ENCODE results near the gene ARHGAP26.

Gene ARHGAP26

DNA sequence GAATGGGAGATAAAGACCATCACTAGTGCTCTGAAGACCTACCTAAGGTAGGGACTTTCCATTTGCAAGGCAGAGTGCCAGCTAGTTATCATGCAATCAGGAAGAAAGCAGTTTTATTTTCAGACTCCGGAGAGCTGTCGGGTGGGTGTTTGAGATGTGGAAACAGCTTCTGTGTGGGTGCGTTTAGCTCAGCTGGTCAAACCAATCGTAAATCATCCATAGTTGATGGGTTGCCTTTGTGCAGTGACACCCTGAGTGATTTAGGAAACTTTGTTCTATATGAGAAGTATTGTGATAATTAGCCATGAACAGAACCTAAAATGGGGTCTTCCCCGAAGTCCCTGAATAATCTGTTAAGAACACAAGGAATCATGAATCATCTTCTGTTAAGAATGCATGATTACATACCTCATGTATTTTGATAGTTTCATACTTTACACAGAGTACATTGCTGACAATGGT, 284.3 kb downstream of the ARHGAP26 start:
- no peak for DNase-seq

DNA sequence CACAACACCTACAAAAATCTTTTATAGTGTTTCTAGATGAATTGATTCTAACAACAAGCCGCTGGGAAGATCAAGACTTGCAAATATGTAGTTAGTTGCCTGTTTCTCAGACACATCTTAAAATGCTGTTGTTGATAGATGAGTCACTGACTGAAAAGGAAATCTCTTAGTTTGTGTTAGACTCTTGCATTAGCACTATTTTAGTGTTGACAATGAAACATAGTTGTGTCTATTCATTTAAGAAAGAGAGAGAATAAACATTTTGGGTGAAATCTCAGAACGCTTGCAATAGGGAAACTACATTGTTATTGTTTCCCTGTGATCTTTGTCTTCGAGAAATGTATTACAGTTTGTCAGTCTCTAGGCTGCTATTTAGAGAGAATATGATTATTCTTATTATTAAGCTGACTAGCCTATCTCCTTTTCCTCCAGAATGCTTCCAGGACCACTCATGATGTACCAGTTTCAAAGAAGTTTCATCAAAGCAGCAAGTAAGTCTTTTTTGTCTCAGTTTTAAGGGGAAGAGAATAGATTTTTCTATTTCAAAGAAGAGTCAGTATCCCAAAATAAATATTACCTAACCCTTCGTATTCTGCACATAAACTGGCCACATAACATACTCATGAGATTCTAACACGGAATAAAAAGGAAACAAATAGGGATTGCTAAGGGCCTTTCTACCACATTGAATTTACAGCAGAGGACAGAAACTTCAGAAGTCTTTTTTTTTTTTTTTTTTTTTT, 285.6 kb downstream of the ARHGAP26 start:
- DNase-seq, result no peak

DNA sequence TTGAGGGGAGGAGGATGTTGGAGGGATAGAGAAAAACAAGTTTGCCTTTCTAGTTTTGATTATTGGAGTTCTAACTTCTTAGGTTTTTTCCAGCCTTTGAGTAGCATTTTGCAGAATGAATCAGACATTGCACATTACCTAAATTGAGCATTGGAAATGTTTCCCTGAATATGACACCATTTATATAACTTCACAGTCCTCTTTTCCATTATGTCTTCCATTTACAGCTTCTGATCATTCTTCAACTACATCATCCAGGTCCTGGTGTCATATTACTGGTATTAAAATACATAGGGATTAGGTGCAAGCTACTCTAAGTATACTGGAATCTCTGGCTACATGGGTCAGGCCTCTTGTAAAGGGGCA, 286.1 kb downstream of the ARHGAP26 start:
- no peak for DNase-seq

DNA sequence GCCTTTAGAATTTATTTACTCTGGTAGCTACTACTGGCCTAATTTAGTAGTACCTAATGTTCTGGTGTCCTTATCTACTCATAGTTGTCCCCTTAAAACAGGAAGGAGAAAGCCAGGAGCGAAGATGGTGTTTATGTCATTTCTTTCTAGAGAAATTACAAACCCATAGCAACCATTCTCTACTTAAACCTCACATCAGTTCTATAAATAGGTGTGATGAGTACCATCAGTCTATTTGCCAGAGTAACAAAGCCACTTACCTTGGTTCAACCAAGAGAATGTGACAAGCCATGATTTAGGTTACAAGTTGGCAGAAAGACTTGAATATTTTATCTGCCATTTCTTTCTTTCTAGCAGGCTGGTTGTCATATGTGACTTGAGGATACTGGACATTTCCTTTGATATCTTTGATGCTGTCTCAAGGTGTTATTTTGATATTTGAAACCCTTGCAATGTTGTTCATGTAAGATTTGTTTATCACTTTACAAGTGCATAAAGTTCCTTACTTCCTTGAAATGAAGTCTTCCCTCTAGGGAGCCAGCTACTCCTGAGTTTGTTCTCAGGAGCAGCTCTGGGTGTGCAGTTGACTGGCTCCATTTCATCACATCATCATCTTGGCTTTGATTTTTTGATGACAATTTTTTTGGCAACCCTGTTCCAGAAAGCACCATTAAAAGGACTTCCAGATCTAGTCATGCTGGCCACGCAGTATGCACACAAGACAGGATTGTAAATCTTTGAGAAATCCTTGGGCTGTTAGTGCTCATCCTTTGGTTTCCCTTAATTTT, 286.8 kb downstream of the ARHGAP26 start:
- no peak for DNase-seq

DNA sequence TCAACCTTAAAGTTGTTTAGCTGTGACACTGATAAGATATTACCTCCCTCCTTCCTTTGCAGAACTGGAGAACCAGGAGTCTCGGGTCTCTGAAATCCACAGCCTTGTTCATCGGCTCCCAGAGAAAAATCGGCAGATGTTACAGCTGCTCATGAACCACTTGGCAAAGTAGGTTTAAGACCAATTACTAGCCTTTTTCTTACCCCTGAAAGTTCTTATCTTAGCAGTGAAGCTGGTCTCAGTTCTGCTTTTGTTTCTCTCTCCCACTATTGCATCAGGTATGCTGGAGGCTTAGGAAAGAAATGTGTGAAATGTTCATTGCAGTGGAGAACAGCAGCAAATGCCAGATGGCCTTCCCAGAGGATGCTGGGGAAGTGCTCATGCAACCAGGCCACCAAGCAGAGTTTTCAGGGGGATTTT, 287.4 kb downstream of the ARHGAP26 start:
- DNase-seq, result no peak

DNA sequence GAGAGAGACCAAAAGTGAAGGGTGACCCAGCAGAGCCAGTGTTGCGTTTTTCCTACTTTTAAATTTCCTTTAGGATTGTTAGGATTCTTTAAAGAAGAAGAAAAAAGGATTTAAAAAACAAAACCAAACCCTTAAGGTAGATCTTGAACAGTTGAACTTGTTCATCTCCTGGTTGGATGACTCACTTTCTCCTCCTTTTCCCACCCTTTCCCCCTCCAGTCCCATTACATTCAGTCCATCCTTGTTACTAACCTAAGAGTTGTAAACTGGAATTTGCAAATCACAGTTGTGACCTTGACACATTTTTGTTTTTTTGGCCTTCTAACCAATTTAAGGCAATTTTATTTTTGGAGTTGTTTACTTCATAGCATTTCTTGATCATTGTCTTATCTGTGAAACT, 289.2 kb downstream of the ARHGAP26 start:
- no peak for DNase-seq

- DNase-seq, result no peak
Observed at GRCh38 chr5:143059976-143060765, 290.0 kb downstream of the ARHGAP26 start.

DNA sequence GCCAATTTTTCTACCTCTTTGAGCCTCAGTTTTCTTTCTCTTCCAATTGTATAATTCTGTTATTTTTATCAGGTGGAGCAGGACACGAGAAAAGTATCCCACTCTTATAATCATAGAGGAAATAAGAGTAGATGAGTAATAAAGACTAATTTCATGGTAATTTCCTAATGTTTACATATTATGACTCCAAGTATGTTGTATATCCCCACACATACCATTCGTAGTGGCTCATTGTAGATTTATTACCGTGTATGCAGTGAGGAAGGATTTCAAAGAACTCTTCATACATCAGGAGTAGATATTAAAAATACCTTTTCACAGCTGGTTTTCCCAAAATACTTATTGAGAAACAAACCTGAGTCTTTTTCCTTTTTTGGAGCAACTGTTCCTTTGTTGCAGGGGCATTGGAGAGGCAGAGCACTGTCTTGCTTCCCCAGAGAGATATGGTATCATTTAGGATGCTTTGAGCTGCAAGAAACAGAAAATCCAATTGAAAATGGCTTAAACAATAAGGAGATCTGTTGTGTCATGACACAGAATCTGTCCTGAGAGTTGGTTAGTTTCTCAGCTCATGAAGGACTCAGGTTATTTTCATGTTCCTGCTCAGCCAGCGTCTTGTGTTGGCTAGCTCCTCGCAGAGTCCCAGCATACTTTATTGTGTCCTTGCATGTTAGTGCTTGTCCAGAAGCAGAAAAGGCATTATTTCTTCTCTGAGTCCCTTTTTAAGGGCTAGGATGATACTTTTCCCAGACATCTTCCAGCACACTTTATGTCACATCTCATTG, 291.2 kb downstream of the ARHGAP26 start:
- DNase-seq, result no peak

GRCh38 chr5:143062379-143062778, 292.2 kb downstream of the ARHGAP26 start:
- no peak for DNase-seq

DNA sequence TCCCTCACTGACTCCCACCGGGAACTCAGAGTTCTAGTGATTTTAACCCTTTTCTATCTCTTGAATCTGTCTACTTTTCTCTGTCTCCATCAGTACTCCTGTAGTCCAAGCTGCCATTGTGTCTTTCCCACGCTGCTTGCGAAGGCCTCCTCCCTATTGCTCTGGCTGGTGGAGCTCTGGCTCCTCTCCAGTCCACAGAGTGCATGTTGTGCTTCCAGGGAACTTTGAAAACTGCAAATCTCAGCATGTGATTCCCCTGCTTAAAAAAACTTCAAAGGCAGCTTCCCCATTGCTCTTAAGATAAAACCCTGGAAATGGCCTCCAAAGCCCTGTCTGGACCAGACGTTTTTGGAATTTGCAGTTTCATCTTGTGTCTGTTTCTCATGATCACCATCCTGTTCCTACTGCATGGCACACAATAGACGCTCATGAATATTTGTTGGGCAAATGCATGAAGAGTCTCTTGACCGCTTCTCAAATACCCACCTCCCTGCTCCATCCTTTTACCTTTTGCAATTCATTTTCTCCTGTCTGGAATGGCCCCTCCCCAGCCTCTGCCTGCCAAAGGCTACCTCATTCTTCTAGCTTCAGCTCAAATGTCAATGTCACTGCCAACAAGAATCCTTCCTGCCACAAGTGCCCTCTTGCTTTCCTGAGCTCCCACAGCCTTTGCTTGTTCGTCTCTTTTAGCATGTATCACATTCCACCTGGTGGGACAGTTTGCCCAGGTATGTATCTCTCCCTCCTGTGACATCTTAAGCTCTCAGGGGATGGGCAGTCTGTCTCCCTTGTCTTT, 293.2 kb downstream of the ARHGAP26 start:
- no peak for DNase-seq

DNA sequence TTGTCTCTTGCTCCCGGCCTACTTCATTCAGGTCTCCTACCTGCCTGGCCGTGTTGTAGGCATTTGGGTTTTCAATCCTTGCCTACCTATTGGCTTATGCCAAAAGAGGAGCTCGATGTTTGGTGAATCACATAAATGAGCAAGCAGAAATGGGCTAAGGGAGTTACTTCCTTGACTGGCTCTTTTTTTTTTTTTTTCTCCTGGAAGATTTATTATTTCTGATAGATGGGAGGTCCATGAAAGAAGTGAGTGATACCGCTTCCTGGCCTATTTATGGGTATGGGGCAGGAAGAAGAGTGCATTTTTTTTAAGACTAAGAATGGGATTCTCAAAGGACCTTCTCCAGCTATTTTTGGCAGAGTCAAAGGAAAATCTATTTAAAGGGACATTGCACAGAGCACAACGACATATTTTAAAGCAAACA, 294.1 kb downstream of the ARHGAP26 start:
- DNase-seq, result no peak

DNA sequence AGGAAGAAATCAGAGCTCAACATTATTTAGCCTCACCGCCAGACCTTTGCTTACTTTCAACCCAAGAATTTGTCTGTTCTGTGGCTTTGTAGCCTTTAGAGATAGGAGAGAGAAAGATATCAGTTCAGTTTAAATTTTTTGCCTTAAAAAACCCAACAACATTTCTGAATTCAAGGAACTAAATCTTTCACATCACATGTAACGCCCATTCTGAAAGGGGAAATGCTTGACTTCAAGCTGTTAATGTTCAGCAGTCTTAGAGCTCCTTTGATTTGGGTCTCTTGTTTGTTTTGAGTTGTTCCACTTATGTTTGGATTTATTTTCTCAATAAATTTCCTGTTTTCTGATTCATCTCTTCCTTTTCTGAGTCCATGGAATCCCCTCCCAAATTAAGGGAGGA, 294.5 kb downstream of the ARHGAP26 start:
- DNase-seq, result no peak

DNA sequence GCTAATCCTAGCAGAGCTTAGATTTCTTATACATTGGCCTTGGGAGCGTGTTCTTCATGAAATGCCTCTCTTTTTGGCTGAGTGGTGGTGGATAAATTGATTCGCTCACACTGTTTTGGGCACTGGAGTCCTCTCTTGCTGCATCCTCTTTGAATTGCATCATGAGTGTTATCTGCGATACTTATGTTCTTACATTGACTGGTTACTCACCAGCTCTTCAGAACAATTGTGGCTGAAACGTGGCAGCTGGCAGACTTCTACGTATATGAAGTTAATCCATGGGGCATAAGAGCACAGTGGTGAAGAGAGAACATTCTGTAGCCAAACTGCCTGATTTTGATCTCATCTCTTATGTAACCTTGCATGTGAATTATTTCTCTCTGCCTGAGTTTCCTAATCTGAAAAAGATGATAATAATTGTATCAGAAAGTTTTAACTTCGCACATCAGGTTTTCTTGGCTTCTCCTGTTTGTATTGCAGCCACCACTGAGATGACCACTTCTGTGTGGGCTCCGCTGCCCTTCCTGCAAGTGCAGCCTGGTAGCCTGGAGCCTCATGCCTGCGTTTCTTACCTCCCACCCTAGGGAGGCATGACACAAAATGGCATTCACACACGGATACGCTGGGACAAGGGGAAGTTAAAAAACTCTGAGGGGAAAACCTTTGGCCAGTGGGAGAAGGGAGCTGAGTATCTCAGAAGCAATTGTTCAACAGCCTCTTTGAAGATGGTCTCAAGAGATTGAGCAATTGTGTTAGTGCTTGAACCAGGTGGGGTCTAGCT, 295.2 kb downstream of the ARHGAP26 start:
- DNase-seq, result no peak

DNA sequence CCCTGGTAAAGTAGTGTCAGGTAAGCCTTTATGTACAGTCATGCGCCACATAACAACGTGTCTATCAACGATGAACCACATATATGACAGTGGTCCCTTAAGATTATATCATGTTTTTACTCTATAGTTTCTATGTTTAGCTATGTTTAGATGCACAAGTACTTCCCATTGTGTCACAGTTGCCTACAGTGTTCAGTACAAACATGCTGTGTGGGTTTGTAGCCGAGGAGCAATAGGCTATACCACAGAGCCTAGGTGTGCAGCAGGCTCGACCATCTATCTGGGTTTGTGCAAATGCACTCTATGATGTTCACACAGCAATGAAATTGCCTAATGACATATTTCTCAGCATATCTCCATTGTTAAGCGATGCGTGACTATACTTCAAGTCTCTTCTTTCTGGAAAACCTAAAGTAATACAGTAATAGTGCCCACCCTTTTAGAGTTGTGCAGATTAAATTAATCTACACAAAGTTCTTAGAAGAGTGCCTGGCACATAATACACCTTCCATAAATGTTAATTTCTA, 295.9 kb downstream of the ARHGAP26 start:
- DNase-seq, result no peak

- no peak for DNase-seq
Observed at GRCh38 chr5:143066556-143067281, 296.5 kb downstream of the ARHGAP26 start.

GRCh38 chr5:143068712-143069111, 298.5 kb downstream of the ARHGAP26 start:
- no peak for DNase-seq

- no peak for DNase-seq
Observed at GRCh38 chr5:143071927-143072326, 301.8 kb downstream of the ARHGAP26 start.

DNA sequence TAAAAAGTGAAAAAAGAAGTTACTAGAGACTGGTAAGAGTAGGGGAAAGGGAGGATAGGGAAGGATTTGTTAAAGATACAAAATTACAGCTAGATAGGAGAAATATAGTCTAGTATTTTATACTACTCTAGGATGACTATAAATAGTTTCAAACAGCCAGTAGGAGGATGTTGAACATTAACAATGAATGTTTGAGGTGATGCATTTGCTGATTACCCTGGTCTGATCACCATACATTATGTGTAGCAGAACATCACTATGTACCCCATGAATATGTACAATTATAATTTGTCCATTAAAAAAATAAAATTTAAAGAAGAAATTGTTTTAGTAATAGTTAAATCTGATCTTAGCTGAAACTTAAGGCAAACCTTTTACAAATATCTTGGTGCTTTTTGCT, 302.6 kb downstream of the ARHGAP26 start:
- DNase-seq, result no peak

DNA sequence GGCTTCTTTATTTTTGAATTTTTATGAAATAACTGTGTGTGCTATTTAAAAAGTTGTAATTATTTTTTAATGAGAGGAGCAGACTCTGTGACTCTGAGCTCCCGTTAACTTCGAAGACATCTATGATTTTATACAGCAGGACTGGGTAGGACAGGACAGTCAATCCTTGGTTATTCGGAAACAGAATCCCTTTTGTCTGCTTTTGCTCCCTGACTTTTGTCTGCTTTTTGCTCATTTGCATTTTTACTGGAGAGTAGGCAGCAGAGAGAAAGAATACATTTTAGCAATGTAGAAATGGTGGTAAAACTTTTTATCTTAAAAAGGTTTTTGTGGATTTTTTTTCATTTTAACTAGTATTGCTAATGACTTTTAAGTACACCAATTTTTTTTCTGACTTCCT, 303.6 kb downstream of the ARHGAP26 start:
- no peak for DNase-seq

DNA sequence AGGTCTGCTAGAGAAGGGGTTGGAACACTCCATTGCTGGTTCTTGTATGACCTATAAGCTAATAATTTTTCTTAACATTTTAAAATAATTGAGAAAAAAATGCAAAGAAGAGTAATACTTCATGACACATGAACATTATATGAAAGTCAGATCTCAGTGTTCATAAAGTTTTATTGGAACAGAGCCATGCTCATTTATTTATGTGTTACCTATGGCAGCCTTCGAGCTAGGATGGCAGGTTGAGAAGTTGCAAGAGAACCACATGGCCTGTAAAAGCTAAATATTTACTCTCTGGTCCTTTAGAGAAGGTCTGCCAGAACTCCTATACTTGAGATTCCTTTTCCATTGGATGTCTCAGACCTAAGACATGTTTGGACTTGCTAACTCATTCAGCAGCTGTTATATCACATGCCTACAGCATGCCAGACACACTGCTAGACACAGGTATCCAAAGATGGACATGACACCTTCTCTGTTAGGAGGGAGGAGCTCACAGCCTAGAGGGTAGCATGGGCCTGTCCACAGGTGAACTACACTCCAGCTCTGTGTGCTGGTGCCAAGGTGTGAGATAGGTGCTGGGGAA, 304.3 kb downstream of the ARHGAP26 start:
- no peak for DNase-seq
